Measurements from ENCODE around the gene MAGOHB. TPM values are rescaled to one million over a fixed set of nuclear protein-coding genes. Genes with fewer than 3 reads are reported as not detected.

The MAGOHB gene
- total RNA-seq, 4 donors from 2014 or later: 10.2 to 29.7 (median 11.8) TPM

- no peak for ATAC-seq
- Histone ChIP-seq H3K27ac (no peak overlapping the region), H3K4me3 (no peak overlapping the region), H3K4me1 (no peaks in the 10 kb centered on the region), H3K27me3 (no peaks in the 10 kb centered on the region), H3K9me3 (no peaks in the 10 kb centered on the region), H3K36me3 (no peaks in the 10 kb centered on the region)
- WGBS, 2 donors (ENCODE audit: low coverage in 1 of 2): 65 to 67% methylated on average over 3 of the region's 3 CpGs
- TF ChIP-seq EP300 (IDR thresholded peaks at IDR 0.05) (no peak), CTCF (IDR thresholded peaks at IDR 0.05) (no peak), POLR2A (IDR thresholded peaks at IDR 0.05) (no peak), POLR2AphosphoS5 (IDR thresholded peaks at IDR 0.05) (no peak)
Observed at GRCh38 chr12:10558301-10558700, 55.1 kb downstream of the MAGOHB start.

- WGBS, 2 donors (ENCODE audit: low coverage in 1 of 2): 75 to 91% methylated on average over 2 of the region's 2 CpGs
- no peaks in the 10 kb centered on the region for H3K9me3 ChIP-seq
- no peak overlapping the region for H3K4me3 ChIP-seq
- TF ChIP-seq CTCF (IDR thresholded peaks at IDR 0.05) (no peak), EP300 (IDR thresholded peaks at IDR 0.05) (no peak), POLR2AphosphoS5 (IDR thresholded peaks at IDR 0.05) (no peak), POLR2A (IDR thresholded peaks at IDR 0.05) (no peak)
- H3K27me3 ChIP-seq: no peaks in the 10 kb centered on the region
- ATAC-seq: no peak
- H3K36me3 ChIP-seq: no peaks in the 10 kb centered on the region
- no peak overlapping the region for H3K27ac ChIP-seq
- no peaks in the 10 kb centered on the region for H3K4me1 ChIP-seq
Observed at GRCh38 chr12:10557766-10558165, 55.6 kb downstream of the MAGOHB start.

- Histone ChIP-seq H3K4me3 (no peak overlapping the region), H3K27me3 (no peaks in the 10 kb centered on the region), H3K27ac (no peak overlapping the region), H3K9me3 (no peaks in the 10 kb centered on the region), H3K4me1 (no peaks in the 10 kb centered on the region), H3K36me3 (no peaks in the 10 kb centered on the region)
- WGBS, 2 donors (ENCODE audit: low coverage in 1 of 2): 59 to 62% methylated on average over 6 of the region's 6 CpGs
- no peak for ATAC-seq
- no peak for TF ChIP-seq POLR2A (IDR thresholded peaks at IDR 0.05)
- no peak for TF ChIP-seq POLR2AphosphoS5 (IDR thresholded peaks at IDR 0.05)
- no peak for TF ChIP-seq CTCF (IDR thresholded peaks at IDR 0.05)
- no peak for TF ChIP-seq EP300 (IDR thresholded peaks at IDR 0.05)
Observed at GRCh38 chr12:10557329-10557728, 56.1 kb downstream of the MAGOHB start.

GRCh38 chr12:10554756-10555481 is 58.5 kb downstream of the MAGOHB start:
- ATAC-seq: no peak
- TF ChIP-seq EP300 (IDR thresholded peaks at IDR 0.05): no peak
- Histone ChIP-seq H3K4me1 (no peaks in the 10 kb centered on the region), H3K36me3 (no peaks in the 10 kb centered on the region), H3K4me3 (no peak overlapping the region), H3K27ac (no peak overlapping the region), H3K27me3 (no peaks in the 10 kb centered on the region), H3K9me3 (no peaks in the 10 kb centered on the region)
- WGBS, 2 donors (ENCODE audit: low coverage in 1 of 2): 83 to 88% methylated on average over 4 to 7 of the region's 7 CpGs

DNA sequence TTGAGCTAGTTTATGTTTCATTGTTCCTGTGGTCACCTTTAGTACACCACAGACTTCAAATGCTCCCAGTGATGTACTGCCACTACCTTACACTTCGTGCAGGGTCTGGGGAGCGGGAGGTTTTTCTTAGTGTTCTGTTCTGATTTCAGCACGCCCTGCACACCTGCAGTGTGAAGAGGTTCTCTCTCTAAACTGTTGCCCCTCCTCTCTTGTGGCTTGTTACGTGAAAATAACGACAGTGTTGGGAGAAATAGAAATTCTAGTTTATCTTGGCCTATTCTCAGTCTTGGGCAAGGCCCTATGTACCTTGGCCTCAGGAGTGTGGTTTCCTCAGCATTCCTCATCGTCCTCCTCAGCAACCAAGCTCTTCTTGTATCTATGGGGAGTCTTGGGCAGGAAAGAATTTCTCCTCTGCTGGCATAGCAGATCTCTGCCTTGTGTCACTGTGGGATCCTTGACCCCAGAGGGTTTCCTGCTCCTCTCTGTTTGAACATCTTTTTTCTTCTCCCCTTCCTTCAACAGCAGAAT is 59.1 kb downstream of the MAGOHB start:
- no peak overlapping the region for H3K27ac ChIP-seq
- no peaks in the 10 kb centered on the region for H3K9me3 ChIP-seq
- no peak overlapping the region for H3K4me3 ChIP-seq
- H3K36me3 ChIP-seq: no peaks in the 10 kb centered on the region
- H3K27me3 ChIP-seq: no peaks in the 10 kb centered on the region
- no peak for ATAC-seq
- 69 to 84% methylated on average over 2 to 5 of the region's 6 CpGs for WGBS, 2 donors (ENCODE audit: low coverage in 1 of 2)
- no peak for TF ChIP-seq CTCF (IDR thresholded peaks at IDR 0.05)
- TF ChIP-seq POLR2A (IDR thresholded peaks at IDR 0.05): no peak
- TF ChIP-seq EP300 (IDR thresholded peaks at IDR 0.05): no peak
- no peaks in the 10 kb centered on the region for H3K4me1 ChIP-seq

Other genes with a start within 250 kb of the MAGOHB start
- 1 to 10 TPM in 2 of 4 donors, under 1 TPM in 2; 0.57 to 2.0 (median 0.97) TPM for gene KLRK1, start 223.6 kb downstream of the MAGOHB start, total RNA-seq
- 1 to 10 TPM in 1 of 4 donors, not detected in 3; 2.3 TPM for gene KLRC4, start 203.9 kb downstream of the MAGOHB start, total RNA-seq
- gene KLRC3, start 193.0 kb downstream of the MAGOHB start, total RNA-seq: not detected
- gene KLRC2, start 177.6 kb downstream of the MAGOHB start, total RNA-seq: under 1 TPM in 1 of 4 donors, not detected in 3; 0.40 TPM
- 1 to 10 TPM in 1 of 4 donors, under 1 TPM in 1, not detected in 2; 0.62 to 1.1 TPM for gene KLRC1, start 160.2 kb downstream of the MAGOHB start, total RNA-seq
- under 1 TPM; 0.40 to 0.87 (median 0.81) TPM for gene EIF2S3B, start 107.7 kb downstream of the MAGOHB start, total RNA-seq
- under 1 TPM in 3 of 4 donors, not detected in 1; 0.40 to 0.77 (median 0.62) TPM for gene STYK1, start 60.4 kb upstream of the MAGOHB start, total RNA-seq
- gene YBX3, start 109.7 kb upstream of the MAGOHB start, total RNA-seq: 100 to 1,000 TPM; 283 to 649 (median 523) TPM
- gene TAS2R7, start 189.0 kb upstream of the MAGOHB start, total RNA-seq: not detected
- not detected for gene TAS2R8, start 193.7 kb upstream of the MAGOHB start, total RNA-seq
- not detected for gene TAS2R9, start 196.6 kb upstream of the MAGOHB start, total RNA-seq
- gene TAS2R10, start 212.7 kb upstream of the MAGOHB start, total RNA-seq: under 1 TPM in 1 of 4 donors, not detected in 3; 0.78 TPM
- 100 to 1,000 TPM in 1 of 4 donors, 1 to 10 TPM in 3; 1.6 to 344 (median 2.5) TPM for gene PRR4, start 235.9 kb upstream of the MAGOHB start, total RNA-seq

Measured in gastroesophageal sphincter (tissue), 4 donors.